Heart left ventricle (tissue), 16 donors: ENCODE results near the gene GPR84. TPM values are rescaled to one million over a fixed set of nuclear protein-coding genes. Genes with fewer than 3 reads are reported as not detected.

Source experiments
- ATAC-seq, 4 donors: fragments of 200-7000 bp; cut with Tn5 transposase; one replicate each; pipeline ENCODE4 v1.9.1; 2020 to 2022; ENCODE audit warnings: moderate library complexity in 4 of 4, mild to moderate bottlenecking in 3 of 4, moderate number of reproducible peaks in 1 of 4
- DNase-seq, 5 donors: peaks; one replicate each; pipeline ENCODE4 v3.0.0-alpha.2; 2020
- H3K27ac ChIP-seq, 12 donors: fragments of 200-600 bp; sonication (generic) in 4 of 12; one replicate each; pipeline versions ENCODE4 v1.5.0 to v1.8.0; 2016 to 2022; ENCODE audit warnings: mild to moderate bottlenecking in 2 of 12
- H3K27me3 ChIP-seq, 9 donors: fragments of 200-600 bp; sonication (generic) in 2 of 9; one replicate each; pipeline versions ENCODE4 v1.5.1 to v1.8.0; 2016 to 2022; ENCODE audit warnings: mild to moderate bottlenecking in 3 of 9
- H3K36me3 ChIP-seq, 9 donors: fragments of 200-600 bp; sonication (generic) in 2 of 9; one replicate each; pipeline versions ENCODE4 v1.5.0 to v1.8.0; 2018 to 2022; ENCODE audit warnings: mild to moderate bottlenecking in 2 of 9
- H3K4me1 ChIP-seq, 12 donors: fragments of 200-600 bp; sonication (generic) in 4 of 12; one replicate each; pipeline versions ENCODE4 v1.5.0 to v1.8.0; 2016 to 2022; ENCODE audit warnings: mild to moderate bottlenecking in 3 of 12
- H3K4me3 ChIP-seq, 12 donors: fragments of 200-600 bp; sonication (generic) in 4 of 12; one replicate each; pipeline versions ENCODE4 v1.5.0 to v1.8.0; 2017 to 2022; ENCODE audit warnings: mild to moderate bottlenecking in 9 of 12, moderate library complexity in 4 of 12
- H3K9me3 ChIP-seq, 12 donors: fragments of 200-600 bp; sonication (generic) in 4 of 12; one replicate each; pipeline versions ENCODE4 v1.5.0 to v1.8.0; 2016 to 2022; ENCODE audit warnings: mild to moderate bottlenecking in 1 of 12
- POLR2A ChIP-seq, 2 donors: fragments of 450-650 bp; IDR thresholded peaks; one replicate each; pipeline ENCODE4 v1.6.1; 2017; ENCODE audit warnings: antibody characterized with exemption in 2 of 2, mild to moderate bottlenecking in 2 of 2, moderate library complexity in 2 of 2
- WGBS, 4 donors: extraction: QIAGEN DNeasy Blood & Tissue Kit in 2 of 4; methylation state at CpG; one replicate each; pipeline versions ENCODE4 v1.1.5 to v1.1.7; 2013 to 2018; 5-methylcytosine and 5-hydroxymethylcytosine counted together
- intact Hi-C, 10 donors: fragments of 100-400 bp; cut with DNase I; formaldehyde crosslinking; loops; one replicate each; pipeline versions ENCODE4 v1.11.1 to v1.14.2; 2022
- polyA plus RNA-seq, 2 donors: library from polyadenylated mRNA; stranded (reverse); fragments of 200-250 nt; gene quantifications; one replicate each; pipeline ENCODE4 v1.2.3, GENCODE V29; 2013
- total RNA-seq, 9 donors: library from RNA; depleted of rRNA in 2 of 9; stranded (reverse); fragments of >200 nt in 2 of 9; fragmentation: NEBNext Ultra II Directional in 3 of 9; extraction: Animal tissue kit (Norgen Biotek cat#: 25700) in 3 of 9; gene quantifications; one replicate each; pipeline versions ENCODE4 v1.1.0 to v1.2.4, GENCODE V29; 2016 to 2023
- TF ChIP-seq, protein P1 (sequence below), 12 donors: fragments of 200-600 bp; sonication (generic) in 4 of 12; IDR thresholded peaks; one replicate each; pipeline versions ENCODE4 v1.5.0 to v1.8.0; 2018 to 2022; ENCODE audit warnings: antibody characterized with exemption in 12 of 12, mild to moderate bottlenecking in 5 of 12
- donor health status: ischemic (EF 13 %, LVEDD 7.1; RV severe dilation, severe dysfunction).
- donor health status: healthy with polysubstance abuse.
- donor health status: DM: no; HTN: yes; CAD: no.
- donor health status: DM: no; HTN: no; CAD: no.
- donor health status: ischemic (EF 25% LVEDD 6.9; RV normal size, moderate dysfunction).
- donor health status: ischemic (EF 25% LVEDD 5.7; RV mildly dilated, moderate dysfunction).
- donor health status: healthy.
- donor health status: DM: yes; HTN: yes; CAD: no.
- donor health status: ischemic (EF 35%, LVEDD 5.7; RV mildly dilated, moderate dysfunction).
- donor health status: nonischemic (EF 11% LVEDD 7.7; RV severe dilation, severe dysfunction).
- donor health status: DM: yes; HTN: yes; CAD: no.
- donor health status: PGD.
- donor health status: ischemic (EF 29% LVEDD 5.4; RV normal size, mild dysfunction).
- donor health status: nonischemic (EF 23%, LVEDD 6.1; RV moderate dilation, normal function).

Gene GPR84
- total and polyA plus RNA-seq, 11 donors = 0.21 to 4.4 (median 0.37) TPM; not detected in 6

DNA sequence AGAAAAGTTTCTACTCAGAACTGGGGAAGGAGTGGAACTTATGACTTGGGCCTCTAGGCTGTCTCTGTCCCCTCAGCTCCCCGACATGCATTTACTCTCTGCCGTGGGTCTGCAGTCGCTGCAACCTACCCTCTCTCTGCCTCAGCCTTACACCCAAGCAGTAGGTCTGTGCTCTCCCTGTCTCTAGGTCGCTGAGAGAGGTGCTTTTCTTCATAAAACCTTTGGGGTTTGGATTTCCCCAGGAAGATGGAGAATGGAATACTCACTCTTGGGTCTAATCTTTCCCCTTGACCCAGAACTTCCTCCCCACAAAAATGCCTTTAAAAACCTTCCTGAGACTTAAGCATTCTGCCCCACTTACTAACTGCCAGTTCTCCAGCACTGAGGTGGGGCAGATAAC is 12.9 kb downstream of the GPR84 start:
- H3K4me3 ChIP-seq = peak overlapping the region in 3 of 12 donors; percentile 40 to 52 (median 49)
- H3K9me3 ChIP-seq = no peaks in the 10 kb centered on the region
- 59 to 73% (median 62%) methylated on average over 4 of the region's 4 CpGs for WGBS, 4 donors
- DNase-seq (no peak), ATAC-seq (no peak)
- peak overlapping the region in 10 of 12 donors; percentile 31 to 87 (median 74) for H3K27ac ChIP-seq
- intact Hi-C loops = loop anchor here in 1 of 10 donors (10.0 kb wide), 1 partner anchor 67 kb away; the partner anchor contains the start of genes CBX5 and HNRNPA1
- peaks cover 3 to 61% (median 52%) of the 10 kb centered on the region in 9 donors for H3K36me3 ChIP-seq
- TF ChIP-seq POLR2A (IDR thresholded peaks at IDR 0.05) = no peak
- TF ChIP-seq, protein P1, sequence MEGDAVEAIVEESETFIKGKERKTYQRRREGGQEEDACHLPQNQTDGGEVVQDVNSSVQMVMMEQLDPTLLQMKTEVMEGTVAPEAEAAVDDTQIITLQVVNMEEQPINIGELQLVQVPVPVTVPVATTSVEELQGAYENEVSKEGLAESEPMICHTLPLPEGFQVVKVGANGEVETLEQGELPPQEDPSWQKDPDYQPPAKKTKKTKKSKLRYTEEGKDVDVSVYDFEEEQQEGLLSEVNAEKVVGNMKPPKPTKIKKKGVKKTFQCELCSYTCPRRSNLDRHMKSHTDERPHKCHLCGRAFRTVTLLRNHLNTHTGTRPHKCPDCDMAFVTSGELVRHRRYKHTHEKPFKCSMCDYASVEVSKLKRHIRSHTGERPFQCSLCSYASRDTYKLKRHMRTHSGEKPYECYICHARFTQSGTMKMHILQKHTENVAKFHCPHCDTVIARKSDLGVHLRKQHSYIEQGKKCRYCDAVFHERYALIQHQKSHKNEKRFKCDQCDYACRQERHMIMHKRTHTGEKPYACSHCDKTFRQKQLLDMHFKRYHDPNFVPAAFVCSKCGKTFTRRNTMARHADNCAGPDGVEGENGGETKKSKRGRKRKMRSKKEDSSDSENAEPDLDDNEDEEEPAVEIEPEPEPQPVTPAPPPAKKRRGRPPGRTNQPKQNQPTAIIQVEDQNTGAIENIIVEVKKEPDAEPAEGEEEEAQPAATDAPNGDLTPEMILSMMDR (IDR thresholded peaks at IDR 0.05) = no peak
- H3K4me1 ChIP-seq = peaks cover 0 to 29% (median 10%) of the 10 kb centered on the region in 12 donors
- H3K27me3 ChIP-seq = no peaks in the 10 kb centered on the region

DNA sequence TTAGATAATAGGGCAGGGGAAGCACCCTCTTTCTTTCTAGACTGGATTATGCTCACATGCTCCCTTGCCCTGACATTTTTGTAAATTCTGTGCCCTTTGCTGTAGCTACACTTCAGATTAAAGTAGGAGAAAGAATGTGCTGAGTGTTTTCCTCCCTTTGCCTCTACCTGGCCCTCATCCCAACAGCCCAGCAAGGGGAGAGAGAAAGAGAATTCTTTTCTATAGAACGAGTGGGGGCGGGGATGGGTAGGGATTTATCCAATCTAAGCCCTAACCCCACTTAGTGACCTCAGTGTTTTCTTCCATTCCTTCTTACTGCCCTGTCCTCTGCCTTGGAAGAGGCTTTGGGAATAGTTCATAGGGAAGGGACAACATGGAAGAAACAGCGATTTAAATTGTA is 13.5 kb downstream of the GPR84 start:
- intact Hi-C loops = loop anchor here in 1 of 10 donors (10.0 kb wide), 1 partner anchor 66 kb away; the partner anchor contains the start of genes CBX5 and HNRNPA1
- Histone ChIP-seq H3K9me3 (no peaks in the 10 kb centered on the region), H3K27me3 (no peaks in the 10 kb centered on the region), H3K36me3 (peaks cover 3 to 67% (median 58%) of the 10 kb centered on the region in 9 donors), H3K27ac (peak overlapping the region in 7 of 12 donors; percentile 13 to 87 (median 75)), H3K4me1 (peaks cover 0 to 29% (median 10%) of the 10 kb centered on the region in 12 donors), H3K4me3 (no peak overlapping the region)
- TF ChIP-seq, protein P1 (IDR thresholded peaks at IDR 0.05) = no peak
- no peak for TF ChIP-seq POLR2A (IDR thresholded peaks at IDR 0.05)
- DNase-seq (no peak), ATAC-seq (no peak)
- 38 to 81% (median 64%) methylated on average over 3 of the region's 3 CpGs for WGBS, 4 donors

DNA sequence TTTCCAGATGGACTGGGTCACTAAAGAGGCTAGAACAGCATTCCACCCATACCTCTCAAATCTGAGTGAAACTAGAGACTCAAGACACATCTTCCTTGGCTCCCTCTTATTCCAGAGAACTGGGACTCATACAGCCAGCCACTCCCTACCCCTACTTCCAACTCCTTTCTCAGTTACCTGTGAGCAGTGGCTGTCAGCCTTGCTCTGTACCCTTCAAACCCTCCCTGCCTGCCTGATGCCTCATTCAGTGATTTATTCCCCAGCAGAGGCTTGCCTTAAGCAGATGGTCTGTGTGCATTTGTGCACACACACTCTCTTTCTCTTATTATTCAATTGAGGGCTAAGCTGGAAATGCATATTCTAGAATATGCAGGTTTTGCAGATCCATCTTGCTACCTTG is 14.6 kb downstream of the GPR84 start:
- intact Hi-C loops = loop anchor here in 1 of 10 donors (10.0 kb wide), 1 partner anchor 65 kb away; the partner anchor contains the start of genes CBX5 and HNRNPA1
- no peak overlapping the region for H3K4me3 ChIP-seq
- TF ChIP-seq, protein P1 (IDR thresholded peaks at IDR 0.05) = no peak
- no peak for TF ChIP-seq POLR2A (IDR thresholded peaks at IDR 0.05)
- H3K36me3 ChIP-seq = peaks cover 3 to 77% (median 69%) of the 10 kb centered on the region in 9 donors
- H3K4me1 ChIP-seq = peaks cover 0 to 29% (median 10%) of the 10 kb centered on the region in 12 donors
- no peak for DNase-seq
- H3K27ac ChIP-seq = no peak overlapping the region
- no peak for ATAC-seq
- H3K9me3 ChIP-seq = no peaks in the 10 kb centered on the region
- no peaks in the 10 kb centered on the region for H3K27me3 ChIP-seq

DNA sequence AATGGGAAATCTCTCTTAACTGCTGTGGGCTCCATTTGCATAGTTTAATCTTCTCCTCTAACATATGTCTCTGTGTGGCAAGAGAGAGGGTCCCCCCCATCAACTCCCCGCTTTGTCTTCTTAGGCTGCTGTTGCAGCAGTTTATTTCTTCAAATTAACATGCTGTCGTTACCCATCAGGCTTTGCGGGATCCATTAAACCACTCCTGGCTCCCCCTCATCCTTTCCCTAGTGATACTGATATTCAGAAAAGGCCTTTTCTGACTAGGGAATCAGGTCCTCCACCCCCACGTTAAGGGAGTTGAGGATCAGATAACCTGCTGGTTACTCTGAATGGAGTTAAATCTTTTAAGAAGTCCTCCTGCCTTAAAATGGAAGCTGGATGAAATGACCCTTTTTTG is 15.2 kb downstream of the GPR84 start:
- Histone ChIP-seq H3K4me1 (peaks cover 0 to 29% (median 10%) of the 10 kb centered on the region in 12 donors), H3K27me3 (no peaks in the 10 kb centered on the region), H3K36me3 (peaks cover 3 to 84% (median 75%) of the 10 kb centered on the region in 9 donors), H3K4me3 (no peak overlapping the region), H3K9me3 (no peaks in the 10 kb centered on the region), H3K27ac (no peak overlapping the region)
- DNase-seq (no peak), ATAC-seq (no peak)
- intact Hi-C loops = no loop called here
- WGBS, 4 donors = 83 to 90% (median 88%) methylated on average over 4 of the region's 4 CpGs
- no peak for TF ChIP-seq POLR2A (IDR thresholded peaks at IDR 0.05)
- TF ChIP-seq, protein P1 (IDR thresholded peaks at IDR 0.05) = no peak
